ENCODE results near the gene APLP2.

The APLP2 gene

GRCh38 chr11:130146796-130147195 lies 77.1 kb downstream of the APLP2 start:
- no peak for DNase-seq (ENCODE audit: low read depth)

DNA sequence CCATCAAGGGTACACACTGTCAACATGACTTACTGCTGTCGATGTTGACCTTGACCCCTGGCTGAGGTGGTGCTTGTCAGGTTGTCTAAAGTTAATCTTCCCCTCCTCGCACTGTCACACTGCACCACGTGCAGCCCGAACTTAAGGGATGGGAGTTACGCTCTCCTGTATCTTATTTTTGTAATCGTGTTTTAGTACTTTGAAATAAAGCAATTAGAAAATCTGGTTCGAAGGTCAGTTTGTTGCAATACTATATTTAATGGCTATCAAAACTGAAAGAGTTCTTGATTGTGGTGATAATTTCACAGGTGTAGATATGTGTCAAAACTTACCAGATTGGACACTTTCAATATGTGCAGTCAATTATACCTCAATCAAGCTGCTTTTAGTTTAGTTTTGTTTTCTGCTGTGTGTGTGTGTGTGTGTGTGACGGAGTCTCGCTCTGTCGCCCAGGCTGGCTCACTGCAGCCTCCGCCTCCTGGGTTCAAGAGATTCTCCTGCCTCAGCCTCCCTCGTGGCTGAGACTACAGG lies 79.2 kb downstream of the APLP2 start:
- DNase-seq (ENCODE audit: low read depth) = no peak

DNA sequence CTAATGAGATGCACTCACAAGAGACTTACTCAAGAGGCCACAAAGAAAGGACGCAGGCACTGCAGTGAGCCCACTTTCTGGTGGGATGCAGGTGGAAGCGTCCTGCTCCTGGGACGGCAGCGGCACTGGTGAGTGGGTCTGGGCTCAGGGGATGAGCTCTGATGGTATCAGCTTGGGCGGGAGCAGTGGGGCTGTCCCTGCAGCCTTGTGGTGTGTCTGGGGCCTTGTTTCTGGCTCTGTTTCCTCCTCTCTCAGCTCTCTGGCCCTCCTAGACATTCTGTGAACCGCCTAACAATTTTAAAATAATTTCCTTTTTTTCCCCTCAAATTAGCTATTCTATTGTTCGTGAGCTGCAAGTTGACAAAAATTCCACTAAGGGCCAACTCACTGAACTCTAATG lies 81.1 kb downstream of the APLP2 start:
- no peak for DNase-seq (ENCODE audit: low read depth)

GRCh38 chr11:130151196-130151595 lies 81.5 kb downstream of the APLP2 start:
- DNase-seq (ENCODE audit: low read depth) = no peak

GRCh38 chr11:130156108-130157022 lies 86.7 kb downstream of the APLP2 start:
- DNase-seq (ENCODE audit: low read depth) = no peak

DNA sequence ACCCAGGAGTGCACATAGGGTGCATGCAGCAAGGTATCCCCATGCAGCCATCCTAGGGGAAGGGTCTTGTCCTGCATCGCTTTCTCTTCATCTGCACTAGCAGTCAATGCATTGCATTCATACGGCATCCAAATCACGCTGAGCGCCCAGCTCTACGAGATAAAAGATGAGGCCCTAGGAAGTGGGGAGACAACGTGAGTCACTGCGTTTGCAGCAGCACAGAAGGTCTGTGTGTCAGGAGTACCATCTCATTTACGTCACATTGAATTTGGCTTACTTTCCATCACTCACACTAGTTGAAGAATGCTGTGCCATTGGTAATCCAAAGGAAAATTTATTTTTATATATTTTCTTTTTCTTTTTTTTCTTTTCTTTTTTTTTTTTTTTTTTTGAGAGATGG lies 87.4 kb downstream of the APLP2 start:
- DNase-seq (ENCODE audit: low read depth) = no peak

GRCh38 chr11:130157840-130158239 lies 88.1 kb downstream of the APLP2 start:
- DNase-seq (ENCODE audit: low read depth) = no peak

- DNase-seq (ENCODE audit: low read depth) = no peak
Observed at GRCh38 chr11:130159139-130159538, 89.4 kb downstream of the APLP2 start.

DNA sequence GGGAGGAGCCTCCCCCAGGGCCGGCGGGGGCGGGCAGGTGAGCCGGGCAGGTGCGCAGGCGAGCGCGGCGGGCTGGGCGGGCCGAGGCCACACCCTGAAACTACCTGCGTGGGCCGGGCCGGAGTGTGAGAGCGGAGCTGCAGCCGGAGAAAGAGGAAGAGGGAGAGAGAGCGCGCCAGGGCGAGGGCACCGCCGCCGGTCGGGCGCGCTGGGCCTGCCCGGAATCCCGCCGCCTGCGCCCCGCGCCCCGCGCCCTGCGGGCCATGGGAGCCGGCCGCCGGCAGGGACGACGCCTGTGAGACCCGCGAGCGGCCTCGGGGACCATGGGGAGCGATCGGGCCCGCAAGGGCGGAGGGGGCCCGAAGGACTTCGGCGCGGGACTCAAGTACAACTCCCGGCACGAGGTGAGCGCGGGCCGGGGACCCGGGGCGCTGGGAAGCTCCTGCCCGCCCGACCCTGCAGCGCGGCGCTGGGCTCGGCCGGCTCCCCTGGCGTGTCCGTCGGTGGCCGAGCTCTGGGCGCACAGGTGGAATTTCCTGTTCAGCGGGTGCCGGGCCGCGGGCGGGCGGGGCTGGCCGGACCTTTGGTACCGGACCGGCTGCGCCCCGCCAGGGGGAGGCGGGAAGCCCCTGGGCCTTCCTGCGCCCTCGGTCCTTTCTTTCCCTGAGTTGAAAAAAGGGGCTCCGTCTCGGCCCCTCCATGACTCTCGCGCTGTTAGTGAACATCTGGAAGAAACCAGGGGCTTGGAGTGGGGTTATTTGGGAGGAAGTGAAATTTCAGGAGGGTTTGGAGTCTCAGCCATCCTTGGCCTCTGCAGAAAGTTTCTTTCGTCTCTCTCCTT lies 90.2 kb downstream of the APLP2 start, which contains the start of gene ST14:
Gene ST14 (plus strand): TSS at position 126 of the 841 bp plus-strand sequence. CDS start 198 bp downstream, at position 324.
- no peak for DNase-seq (ENCODE audit: low read depth)

DNA sequence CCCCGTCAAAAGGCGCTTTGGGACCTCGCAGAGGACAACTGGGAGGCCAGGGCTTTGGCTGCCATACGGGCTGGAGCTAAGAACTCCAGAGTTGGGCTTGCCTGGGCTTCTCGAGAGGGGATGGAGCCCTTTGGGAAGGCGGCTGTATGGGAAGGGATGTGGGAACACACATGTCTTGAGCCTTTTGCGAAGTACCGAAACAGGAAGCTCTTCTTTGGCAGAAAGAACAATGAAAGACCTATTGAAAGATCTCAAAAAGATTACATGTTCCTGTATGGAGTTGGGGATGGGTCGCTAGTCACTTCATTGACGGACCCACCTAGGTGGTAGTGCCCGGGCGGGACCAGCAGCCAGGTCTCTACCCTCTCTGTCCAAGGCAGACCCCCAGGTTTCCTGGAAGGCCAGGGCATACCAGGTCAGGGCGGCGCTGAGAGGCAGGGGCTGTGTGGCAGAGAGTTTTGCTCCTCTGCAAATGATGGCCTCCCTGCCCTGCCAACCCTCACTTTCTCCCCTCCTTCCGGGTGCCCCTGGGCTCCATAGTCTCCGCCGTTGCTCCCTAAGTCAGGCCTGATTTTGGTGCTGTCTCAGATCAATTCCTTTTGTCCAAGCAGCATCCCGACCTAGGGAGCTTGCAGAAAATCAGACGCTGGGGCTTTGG lies 90.9 kb downstream of the APLP2 start:
- no peak for DNase-seq (ENCODE audit: low read depth)

GRCh38 chr11:130161441-130162145 lies 91.9 kb downstream of the APLP2 start:
- no peak for DNase-seq (ENCODE audit: low read depth)

DNA sequence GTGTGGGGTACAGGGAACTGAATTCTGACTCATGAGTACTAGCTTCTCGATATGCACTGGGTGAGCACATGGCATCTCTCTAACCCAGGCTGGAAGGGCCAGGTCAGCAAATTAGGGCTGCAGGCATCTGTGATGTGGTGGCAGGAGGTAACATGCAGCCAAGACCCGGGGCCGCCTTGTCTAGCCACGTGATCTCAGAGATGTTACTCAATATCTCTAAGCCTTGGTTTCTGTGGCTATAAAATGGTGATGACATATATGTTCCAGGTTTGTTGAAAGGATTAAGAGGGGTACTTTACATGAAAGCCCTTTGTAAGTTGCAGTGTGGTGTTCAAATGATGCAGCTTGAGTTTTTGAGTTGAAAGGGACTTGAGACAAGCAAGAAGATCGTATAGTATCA lies 93.0 kb downstream of the APLP2 start:
- DNase-seq (ENCODE audit: low read depth) = no peak

DNA sequence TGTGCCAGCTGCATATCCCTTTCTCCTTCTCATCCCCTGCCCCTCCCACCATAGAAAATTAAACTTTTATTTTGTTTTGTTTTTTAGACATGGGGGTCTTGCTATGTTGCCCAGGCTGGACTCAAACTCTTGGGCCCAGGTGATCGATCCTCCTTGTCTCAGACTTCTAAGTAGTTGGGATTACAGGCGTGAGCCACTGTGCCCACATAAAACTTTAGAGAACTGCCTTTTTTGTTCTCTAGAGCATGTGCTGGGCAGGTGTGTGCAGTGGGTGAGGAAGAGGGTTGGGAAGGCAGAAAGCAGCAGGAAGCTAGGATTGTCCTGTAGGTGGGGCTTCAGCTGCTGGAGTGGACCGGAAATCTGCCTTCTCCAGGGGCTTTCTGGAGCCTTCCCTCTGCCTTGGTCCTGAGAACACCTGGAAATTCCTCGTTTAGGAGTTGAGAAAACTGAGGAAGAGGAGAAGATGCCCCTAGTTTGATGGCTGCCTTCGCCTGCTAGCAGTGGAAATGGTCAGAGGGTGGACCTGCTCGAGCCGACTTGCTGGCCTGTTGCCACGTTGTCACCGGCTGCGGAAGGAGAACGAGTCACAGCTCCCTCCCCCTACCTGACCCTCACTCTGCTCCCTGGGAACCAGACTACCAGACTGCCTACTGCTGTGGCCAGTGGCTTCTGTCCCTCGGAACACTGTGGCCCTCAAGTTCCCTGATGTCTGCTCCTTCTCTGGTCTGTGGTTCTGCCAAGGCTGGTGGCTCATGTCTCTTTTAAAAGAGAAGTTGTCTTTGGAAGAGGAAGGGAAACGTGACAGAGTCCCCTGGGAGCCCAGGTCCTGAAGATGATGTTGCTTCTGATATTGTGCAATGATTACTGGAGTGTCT lies 93.9 kb downstream of the APLP2 start:
- no peak for DNase-seq (ENCODE audit: low read depth)

GRCh38 chr11:130164221-130164570 lies 94.5 kb downstream of the APLP2 start:
- no peak for DNase-seq (ENCODE audit: low read depth)

DNA sequence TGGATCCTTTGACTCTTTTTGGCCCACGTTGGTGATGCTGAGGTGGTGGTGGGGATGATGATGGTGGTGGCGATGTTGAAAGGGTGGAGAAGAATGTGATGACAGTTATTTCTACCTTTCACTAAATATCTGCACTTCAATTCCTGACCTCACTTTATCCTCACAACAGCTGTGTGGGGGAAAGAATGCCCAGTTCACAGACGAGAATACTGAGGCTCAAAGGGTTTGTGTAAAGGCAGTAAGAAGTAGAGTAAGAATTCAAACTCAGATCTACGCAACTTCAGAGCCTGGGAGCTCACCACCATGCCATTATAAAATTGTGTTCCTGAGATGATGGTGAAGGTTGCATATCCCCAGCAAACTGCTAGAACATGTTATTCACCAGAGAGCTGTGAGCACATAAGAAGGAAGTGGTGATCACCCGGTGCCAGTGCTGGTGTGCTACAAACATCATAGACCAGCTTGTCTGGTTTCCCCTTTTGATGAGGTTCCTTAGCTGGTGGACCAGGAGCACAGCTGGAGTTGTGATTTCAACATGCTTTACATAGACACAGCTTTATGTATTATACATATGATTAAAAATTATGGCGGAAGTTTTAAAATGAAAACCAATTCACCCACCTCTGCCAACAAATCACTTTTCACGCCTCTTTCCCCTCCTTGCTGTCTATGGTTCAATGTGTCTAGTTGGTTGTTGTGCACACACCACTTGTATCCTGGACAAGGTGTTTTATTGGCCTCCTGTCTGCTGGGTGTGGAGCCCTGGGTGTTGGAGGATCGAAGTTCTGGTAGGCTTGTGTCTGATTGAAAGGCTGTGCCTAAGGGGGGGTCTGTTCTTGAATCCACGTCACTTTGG lies 96.1 kb downstream of the APLP2 start:
- no peak for DNase-seq (ENCODE audit: low read depth)

DNA sequence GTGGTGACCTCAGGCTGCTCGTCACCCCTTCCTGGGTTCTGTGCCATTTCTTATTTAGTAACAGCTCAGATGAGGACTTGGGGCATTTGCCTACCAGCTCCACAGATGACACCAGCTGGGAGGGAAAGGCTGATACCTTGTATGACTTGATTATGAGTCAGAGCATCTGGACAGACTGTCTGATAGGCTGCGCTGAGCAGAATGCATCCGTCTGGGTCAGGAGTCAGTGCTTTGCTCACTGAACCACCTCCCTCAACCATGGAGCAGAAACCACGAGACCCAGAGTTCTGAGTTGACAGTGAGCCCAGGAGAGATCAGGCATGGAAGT lies 96.7 kb downstream of the APLP2 start:
- no peak for DNase-seq (ENCODE audit: low read depth)

DNA sequence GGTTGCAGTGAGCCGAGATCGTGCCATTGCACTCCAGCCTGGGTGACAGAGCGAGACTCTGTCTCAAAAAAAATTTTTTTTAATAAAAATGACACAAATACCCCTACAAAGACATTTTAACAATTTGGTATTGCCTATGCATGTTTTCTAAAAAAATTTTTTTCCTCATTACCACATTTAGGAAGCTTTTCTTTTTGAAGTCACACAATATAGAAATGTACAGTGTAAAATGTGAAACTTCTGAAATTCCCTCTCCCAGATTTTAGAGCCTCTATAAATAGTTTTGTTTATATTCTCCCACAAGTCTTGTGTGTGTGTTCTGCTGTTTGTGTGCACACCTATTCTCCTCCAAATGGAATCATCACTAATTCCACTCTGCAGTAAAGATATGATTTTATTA lies 97.5 kb downstream of the APLP2 start:
- no peak for DNase-seq (ENCODE audit: low read depth)

DNA sequence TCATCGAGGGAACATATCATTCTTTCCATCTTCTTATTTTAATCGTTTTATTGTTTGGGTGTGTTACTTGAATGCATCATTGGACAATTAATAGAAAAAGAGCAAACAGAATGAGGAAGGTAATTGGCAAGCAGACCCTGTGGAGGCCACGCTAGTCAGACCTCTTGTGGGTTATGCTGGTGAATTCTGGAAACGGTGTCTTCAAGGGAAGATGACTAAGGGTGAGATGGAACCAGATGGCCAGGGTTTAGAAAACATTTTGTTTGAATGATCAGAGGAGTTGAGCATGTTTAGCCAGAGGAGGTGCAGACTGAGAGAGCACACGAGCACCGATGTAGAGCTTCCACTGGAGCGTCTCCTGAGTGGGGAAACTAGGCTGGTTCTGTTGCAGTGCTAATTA lies 98.4 kb downstream of the APLP2 start:
- no peak for DNase-seq (ENCODE audit: low read depth)

- no peak for DNase-seq (ENCODE audit: low read depth)
Observed at GRCh38 chr11:130170345-130170744, 100.7 kb downstream of the APLP2 start.

GRCh38 chr11:130171534-130171933 lies 101.8 kb downstream of the APLP2 start:
- DNase-seq (ENCODE audit: low read depth) = no peak

Measured in activated T-helper 9 cell treated with anti-CD3 and anti-CD28 coated beads, Interleukin-2, amount 50 U/mL, for 16 hours (primary cell).